Left lung (tissue), 10 donors: Measurements from ENCODE around the gene ZNF592. TPM values are rescaled to one million over a fixed set of nuclear protein-coding genes. Genes with fewer than 3 reads are reported as not detected.

Experiments used
- ATAC-seq: fragments of 200-7000 bp; cut with Tn5 transposase; one replicate; pipeline ENCODE4 v1.9.1; 2020; ENCODE audit warnings: moderate library complexity
- DNase-seq, 4 donors: peaks; one replicate each; pipeline ENCODE4 v3.0.0-alpha.2; 2013 to 2020
- H3K27ac ChIP-seq, 2 donors: fragments of 200-600 bp; sonication (generic) in 1 of 2; one replicate each; pipeline versions ENCODE4 v1.5.0 to v1.8.0; 2020 to 2021
- H3K27me3 ChIP-seq, 2 donors: fragments of 200-600 bp; sonication (generic) in 1 of 2; one replicate each; pipeline versions ENCODE4 v1.5.0 to v1.8.0; 2020 to 2021
- H3K36me3 ChIP-seq, 2 donors: fragments of 200-600 bp; sonication (generic) in 1 of 2; one replicate each; pipeline versions ENCODE4 v1.5.0 to v1.8.0; 2020 to 2021
- H3K4me1 ChIP-seq, 2 donors: fragments of 200-600 bp; one replicate each; pipeline ENCODE4 v1.8.0; 2021
- H3K4me3 ChIP-seq, 2 donors: fragments of 200-600 bp; sonication (generic) in 1 of 2; one replicate each; pipeline versions ENCODE4 v1.5.0 to v1.8.0; 2020 to 2021; ENCODE audit warnings: mild to moderate bottlenecking in 1 of 2
- H3K9me3 ChIP-seq, 2 donors: fragments of 200-600 bp; sonication (generic) in 1 of 2; one replicate each; pipeline versions ENCODE4 v1.5.0 to v1.8.0; 2020 to 2021
- CTCF ChIP-seq, 2 donors: fragments of 200-600 bp; sonication (generic) in 1 of 2; IDR thresholded peaks; one replicate each; pipeline versions ENCODE4 v1.5.0 to v1.8.0; 2021; ENCODE audit warnings: antibody characterized with exemption in 2 of 2
- intact Hi-C, 2 donors: fragments of 100-400 bp; cut with DNase I; formaldehyde crosslinking; loops; one replicate each; pipeline versions ENCODE4 v1.11.2 to v1.14.2; 2022
- polyA plus RNA-seq, 6 donors: library from polyadenylated mRNA; unstranded; fragments of 120-200 nt; gene quantifications; one replicate each; pipeline ENCODE4 v1.2.1, GENCODE V29; 2013; ENCODE audit not compliant: insufficient read length in 6 of 6
- total RNA-seq, 2 donors: library from RNA; stranded (reverse); fragmentation: NEBNext Ultra II Directional; extraction: Animal tissue kit (Norgen Biotek cat#: 25700); gene quantifications; one replicate each; pipeline ENCODE4 v1.2.1, GENCODE V29; 2021
- donor health status: DM: no; HTN: yes; CAD: no.
- donor health status: DM: no; HTN: no; CAD: no.

Gene ZNF592
- total and polyA plus RNA-seq, 8 donors, result 22.7 to 32.2 (median 25.2) TPM

DNA sequence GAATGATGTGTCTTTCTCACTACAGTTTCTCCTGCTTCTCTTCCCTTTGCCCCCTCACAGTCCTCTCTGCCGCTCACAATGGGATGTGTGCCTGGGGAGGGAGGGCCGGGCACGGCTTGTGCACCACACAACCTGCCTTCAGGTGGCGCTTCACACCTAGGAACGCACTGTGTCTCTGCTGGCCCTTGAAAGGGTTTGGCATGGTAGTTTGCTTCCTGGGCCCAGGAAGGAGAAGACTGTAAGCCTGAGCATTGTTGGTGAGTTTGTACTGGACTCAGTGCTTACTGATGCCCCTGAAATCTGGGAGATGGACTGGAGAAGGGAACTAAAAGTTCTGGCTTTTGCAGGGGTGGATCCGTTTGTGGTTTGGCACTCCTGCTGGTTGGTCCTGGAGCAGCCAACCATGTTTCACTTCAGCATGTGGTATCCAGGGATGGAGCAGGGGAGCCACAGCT is 78.0 kb downstream of the ZNF592 start:
- no peak overlapping the region for H3K4me3 ChIP-seq
- peaks cover 0 to 12% of the 10 kb centered on the region in 2 donors for H3K4me1 ChIP-seq
- H3K9me3 ChIP-seq, result no peaks in the 10 kb centered on the region
- no peaks in the 10 kb centered on the region for H3K36me3 ChIP-seq
- no peaks in the 10 kb centered on the region for H3K27me3 ChIP-seq
- peak in 1 of 4 donors; percentile 61 for DNase-seq
- no peak overlapping the region for H3K27ac ChIP-seq
- intact Hi-C loops, result no loop called here
- peak in 1 of 2 donors; percentile 22 for TF ChIP-seq CTCF (IDR thresholded peaks at IDR 0.05)
- peak; percentile 77 for ATAC-seq

- TF ChIP-seq CTCF (IDR thresholded peaks at IDR 0.05), result no peak
- DNase-seq (peak in 1 of 4 donors; percentile 36), ATAC-seq (no peak)
- H3K9me3 ChIP-seq, result no peaks in the 10 kb centered on the region
- peaks cover 0 to 13% of the 10 kb centered on the region in 2 donors for H3K4me1 ChIP-seq
- intact Hi-C loops, result no loop called here
- H3K27me3 ChIP-seq, result no peaks in the 10 kb centered on the region
- no peaks in the 10 kb centered on the region for H3K36me3 ChIP-seq
- H3K27ac ChIP-seq, result no peak overlapping the region
- H3K4me3 ChIP-seq, result no peak overlapping the region
These were observed 78.9 kb downstream of the ZNF592 start for GRCh38 chr15:84827246-84827645.

DNA sequence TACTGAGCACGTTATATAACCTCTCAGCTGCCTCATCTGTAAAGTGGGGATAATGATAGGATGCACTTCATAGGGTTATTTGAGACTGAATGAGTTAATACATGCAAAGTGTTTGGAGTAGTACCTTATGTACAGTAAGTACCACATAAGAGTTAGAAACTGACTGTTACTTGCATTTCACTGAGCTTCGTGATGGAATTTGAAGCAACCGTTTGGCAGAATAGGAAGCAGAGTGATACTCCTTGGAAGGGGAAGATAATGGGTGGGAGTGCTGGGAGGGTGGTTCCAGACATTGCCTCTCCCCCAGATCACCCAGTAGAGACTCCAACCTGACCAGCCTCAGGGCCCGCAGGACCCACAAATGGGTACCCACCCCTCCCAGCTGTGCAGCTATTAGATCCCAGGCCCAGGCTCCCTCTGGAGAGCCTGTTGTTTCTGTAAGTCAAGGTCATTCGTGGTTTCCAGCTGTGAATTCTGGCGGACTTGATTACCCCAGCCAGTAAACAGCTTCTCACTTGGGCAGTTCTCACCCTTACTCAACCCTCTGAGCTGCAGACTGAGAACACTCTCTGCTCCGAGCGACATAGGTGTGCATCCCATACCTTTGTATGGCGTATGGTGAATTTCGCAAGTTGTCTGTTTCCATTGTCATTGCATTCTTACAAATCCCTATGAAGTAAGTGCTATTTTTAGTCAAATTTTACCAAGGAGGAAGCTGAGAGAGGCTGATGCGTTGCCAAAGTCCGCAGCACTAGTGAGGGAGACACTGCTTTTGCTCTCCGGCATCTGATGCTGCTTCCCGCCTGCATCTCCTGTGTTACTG is 79.9 kb downstream of the ZNF592 start:
- H3K4me3 ChIP-seq, result no peak overlapping the region
- no peak for TF ChIP-seq CTCF (IDR thresholded peaks at IDR 0.05)
- H3K9me3 ChIP-seq, result no peaks in the 10 kb centered on the region
- H3K36me3 ChIP-seq, result no peaks in the 10 kb centered on the region
- H3K4me1 ChIP-seq, result peaks cover 0 to 17% of the 10 kb centered on the region in 2 donors
- H3K27ac ChIP-seq, result no peak overlapping the region
- ATAC-seq (no peak), DNase-seq (peak in 1 of 4 donors; percentile 10)
- no peaks in the 10 kb centered on the region for H3K27me3 ChIP-seq
- intact Hi-C loops, result no loop called here

- H3K4me3 ChIP-seq, result no peak overlapping the region
- peaks cover 0 to 21% of the 10 kb centered on the region in 2 donors for H3K4me1 ChIP-seq
- TF ChIP-seq CTCF (IDR thresholded peaks at IDR 0.05), result no peak
- ATAC-seq (no peak), DNase-seq (no peak)
- no peaks in the 10 kb centered on the region for H3K36me3 ChIP-seq
- H3K27me3 ChIP-seq, result no peaks in the 10 kb centered on the region
- no peaks in the 10 kb centered on the region for H3K9me3 ChIP-seq
- H3K27ac ChIP-seq, result no peak overlapping the region
- intact Hi-C loops, result no loop called here
These were observed 81.0 kb downstream of the ZNF592 start for GRCh38 chr15:84829428-84829827.

DNA sequence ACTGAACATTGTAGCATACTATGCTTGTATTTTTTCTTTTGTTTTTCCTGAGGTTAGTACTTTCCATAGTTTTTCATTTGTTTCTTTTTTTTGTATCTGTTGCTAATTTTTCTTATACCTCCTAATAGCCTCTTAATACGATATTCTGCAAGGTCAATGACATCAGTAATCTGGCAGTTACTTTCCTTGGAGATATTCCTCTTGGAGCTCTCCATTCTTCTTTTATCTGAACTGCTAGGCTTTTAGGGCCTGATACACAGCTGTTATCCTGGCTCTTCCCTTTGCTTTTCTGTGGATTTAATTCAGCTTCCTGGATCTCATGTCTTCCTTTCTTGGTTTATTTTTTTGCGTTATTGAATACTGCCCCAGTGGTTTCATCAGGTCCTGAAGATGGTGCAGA is 81.6 kb downstream of the ZNF592 start:
- intact Hi-C loops, result no loop called here
- no peaks in the 10 kb centered on the region for H3K36me3 ChIP-seq
- no peak overlapping the region for H3K27ac ChIP-seq
- TF ChIP-seq CTCF (IDR thresholded peaks at IDR 0.05), result no peak
- peaks cover 0 to 21% of the 10 kb centered on the region in 2 donors for H3K4me1 ChIP-seq
- DNase-seq, result no peak
- no peak overlapping the region for H3K4me3 ChIP-seq
- no peaks in the 10 kb centered on the region for H3K9me3 ChIP-seq
- no peak for ATAC-seq
- no peaks in the 10 kb centered on the region for H3K27me3 ChIP-seq
